B cell (primary cell): ENCODE measurements around the gene OTUD5. TPM values are rescaled to one million over a fixed set of nuclear protein-coding genes. Genes with fewer than 3 reads are reported as not detected.
A peak's percentile ranks its signal among the peaks of the same experiment; 100 is the strongest.

Experiments
- ATAC-seq: fragments of 200-7000 bp; cut with Tn5 transposase; one replicate; pipeline ENCODE4 v1.10.0; 2021; ENCODE audit warnings: low read depth, mild to moderate bottlenecking, moderate number of reproducible peaks, moderate library complexity
- CTCF ChIA-PET: fragments of 350-600 bp; sonication (Branson Sonifier 250); formaldehyde crosslinking; loops from one replicate; lab custom pipeline; 2021; ENCODE audit warnings: antibody characterized with exemption, inconsistent platforms; lab: Charles Lee
- POLR2A ChIA-PET: fragments of 350-600 bp; sonication (Branson Sonifier 250); formaldehyde crosslinking; loops from one replicate; lab custom pipeline; 2021; ENCODE audit warnings: antibody characterized with exemption; lab: Charles Lee
- DNase-seq: peaks from one replicate; pipeline ENCODE4 v3.0.0; 2013
- H2AFZ ChIP-seq: 2 replicates; pipeline ENCODE4 v1.6.1; 2012; ENCODE audit warnings: mild to moderate bottlenecking, low read depth, low read length; ENCODE audit not compliant: insufficient read depth, poor library complexity, severe bottlenecking
- H3K27ac ChIP-seq, 2 donors: 1 replicate in 1 of 2; 2 replicates in 1 of 2; pipeline ENCODE4 v1.5.1; 2012 to 2013; ENCODE audit warnings: low read length in 2 of 2, mild to moderate bottlenecking in 2 of 2, moderate library complexity in 1 of 2
- H3K27me3 ChIP-seq, 4 experiments: fragments of 200-600 bp in 1 of 4; sonication (generic) in 1 of 4; replicated peaks in 1 of 4; 1 replicate in 2 of 4; 2 replicates in 2 of 4; pipeline versions ENCODE4 v1.6.1 to v1.7.0; 2013 to 2016; ENCODE audit warnings: low read length in 3 of 4, mild to moderate bottlenecking in 2 of 4, mixed read lengths in 1 of 4, moderate library complexity in 1 of 4; ENCODE audit not compliant: insufficient read depth in 4 of 4, control insufficient read depth in 3 of 4; ENCODE audit errors: control extremely low read depth in 1 of 4
- H3K36me3 ChIP-seq, 2 experiments: replicated peaks in 1 of 2; 1 replicate in 1 of 2; 2 replicates in 1 of 2; pipeline versions ENCODE4 v1.6.1 to v1.7.1; 2013; ENCODE audit warnings: low read length in 1 of 2; ENCODE audit not compliant: insufficient read depth in 2 of 2, control insufficient read depth in 1 of 2; ENCODE audit errors: control extremely low read depth in 1 of 2, extremely low read depth in 1 of 2
- H3K4me1 ChIP-seq, 2 donors: fragments of 200-600 bp in 1 of 2; sonication (generic) in 1 of 2; 1 replicate in 1 of 2; 2 replicates in 1 of 2; pipeline versions ENCODE4 v1.5.1 to v1.6.1; 2013 to 2017; ENCODE audit warnings: low read length in 2 of 2; ENCODE audit not compliant: control insufficient read depth in 2 of 2, insufficient read depth in 2 of 2
- H3K4me2 ChIP-seq: replicated peaks from 2 replicates; pipeline ENCODE3; 2012; ENCODE audit warnings: mild to moderate bottlenecking, low read depth, low read length; ENCODE audit not compliant: poor library complexity, severe bottlenecking
- H3K4me3 ChIP-seq, 5 experiments: fragments of 200-600 bp in 1 of 5; sonication (generic) in 1 of 5; 1 replicate in 3 of 5; 2 replicates in 2 of 5; pipeline versions ENCODE4 v1.5.1 to v1.7.0; 2011 to 2016; ENCODE audit warnings: low read length in 4 of 5, mild to moderate bottlenecking in 4 of 5, low read depth in 2 of 5, control low read depth in 1 of 5, moderate library complexity in 1 of 5; ENCODE audit not compliant: insufficient read depth in 1 of 5; ENCODE audit errors: control extremely low read depth in 1 of 5, extremely low read depth in 1 of 5
- H3K79me2 ChIP-seq: fragments of 200-600 bp; sonication (generic); one replicate; pipeline ENCODE4 v1.6.0; 2016; ENCODE audit warnings: low read length; ENCODE audit not compliant: control insufficient read depth, insufficient read depth
- H3K9ac ChIP-seq: fragments of 200-600 bp; sonication (generic); 2 replicates; pipeline ENCODE4 v1.6.1; 2017; ENCODE audit warnings: mild to moderate bottlenecking, low read length, moderate library complexity
- H3K9me3 ChIP-seq, 3 donors: one replicate each; pipeline versions ENCODE4 v1.6.1 to v1.7.1; 2013; ENCODE audit warnings: low read length in 2 of 3; ENCODE audit not compliant: control insufficient read depth in 2 of 3, insufficient read depth in 1 of 3; ENCODE audit errors: control extremely low read depth in 1 of 3
- H4K20me1 ChIP-seq: 2 replicates; pipeline ENCODE4 v1.6.0; 2012; ENCODE audit warnings: mild to moderate bottlenecking, low read length; ENCODE audit not compliant: insufficient read depth, control insufficient read depth, poor library complexity, severe bottlenecking
- H3K27ac Mint-ChIP-seq: one replicate; pipeline ENCODE4 v1.8.0; 2021; ENCODE audit warnings: mixed read lengths
- H3K27me3 Mint-ChIP-seq: one replicate; pipeline ENCODE4 v1.8.0; 2021; ENCODE audit warnings: mixed read lengths
- H3K4me1 Mint-ChIP-seq: one replicate; pipeline ENCODE4 v1.8.0; 2021; ENCODE audit warnings: mixed read lengths
- H3K4me3 Mint-ChIP-seq: one replicate; pipeline ENCODE4 v1.8.0; 2021; ENCODE audit warnings: mixed read lengths
- H3K9me3 Mint-ChIP-seq: one replicate; pipeline ENCODE4 v1.8.0; 2022; ENCODE audit warnings: mixed read lengths; ENCODE audit not compliant: insufficient read depth
- CTCF ChIP-seq: fragments of 200-600 bp; IDR thresholded peaks from one replicate; pipeline ENCODE4 v1.8.0; 2022; ENCODE audit warnings: antibody characterized with exemption, mild to moderate bottlenecking
- EZH2 ChIP-seq: IDR thresholded peaks from 2 replicates; pipeline ENCODE4 v1.6.1; 2012; ENCODE audit warnings: borderline replicate concordance, low read depth, mild to moderate bottlenecking, moderate library complexity, low read length; ENCODE audit not compliant: insufficient read depth, poor library complexity, severe bottlenecking
- WGBS: methylation state at CpG from one replicate; pipeline ENCODE4 v1.1.5; 2013; ENCODE audit warnings: missing lambda C conversion rate; ENCODE audit not compliant: insufficient coverage; 5-methylcytosine and 5-hydroxymethylcytosine counted together
- intact Hi-C: fragments of 100-400 bp; cut with micrococcal nuclease; formaldehyde crosslinking; loops from one replicate; pipeline ENCODE4 v1.10.0; 2022
- polyA plus RNA-seq: library from polyadenylated mRNA; depleted of rRNA; stranded (reverse); fragments of >200 nt; gene quantifications from 2 replicates; pipeline ENCODE4 v1.2.3, GENCODE V29; 2012
- total RNA-seq, 2 donors: library from RNA; stranded (reverse); fragments of 120-200 nt in 1 of 2; gene quantifications; 1 replicate in 1 of 2; 2 replicates in 1 of 2; pipeline versions ENCODE4 v1.2.3 to v1.2.4, GENCODE V29; 2013 to 2022

Gene OTUD5
- total and polyA plus RNA-seq, 2 donors (not counting 1 experiment from before 2014, with no cell fraction given): 105 to 116 TPM

- TF ChIP-seq CTCF: peak; percentile 67
- TF ChIP-seq EZH2: no peak
- peaks cover 38% of the 10 kb centered on the region for H3K79me2 ChIP-seq
- peaks cover 82% of the 10 kb centered on the region for H3K4me1 Mint-ChIP-seq
- POLR2A ChIA-PET: interaction anchor here (0.5 to 5.6 kb wide), 13 partner anchors 10 to 398 kb away, joined by 3 to 101 read pairs (median 4); partner anchors contain the start of genes GRIPAP1, HDAC6, OTUD5 and PIM2
- H3K4me3 Mint-ChIP-seq: peak overlapping the region; percentile 84
- ATAC-seq: peak; percentile 58
- H3K36me3 ChIP-seq: peaks cover 0 to 21% of the 10 kb centered on the region in 2 experiments
- no peak overlapping the region for H2AFZ ChIP-seq
- peak overlapping the region in 4 of 5 experiments; percentile 33 to 57 (median 36) for H3K4me3 ChIP-seq
- WGBS: 0% methylated on average over 4 of the region's 9 CpGs
- peak overlapping the region; percentile 69 for H3K9ac ChIP-seq
- no peaks in the 10 kb centered on the region for H3K27me3 Mint-ChIP-seq
- peak overlapping the region; percentile 99 for H3K27ac Mint-ChIP-seq
- peaks cover 91 to 97% of the 10 kb centered on the region in 2 donors for H3K4me1 ChIP-seq
- intact Hi-C loops: loop anchor here (1.0 to 10.0 kb wide), 9 partner anchors 20 to 363 kb away; partner anchors contain the start of genes HDAC6, RBM3, TFE3 and WDR13
- H3K9me3 Mint-ChIP-seq: no peaks in the 10 kb centered on the region
- peak; percentile 90 for DNase-seq
- peak overlapping the region; percentile 77 for H3K4me2 ChIP-seq
- H3K27me3 ChIP-seq: no peaks in the 10 kb centered on the region
- CTCF ChIA-PET: interaction anchor here (0.7 to 3.7 kb wide), 14 partner anchors 9 to 289 kb away, joined by 3 to 30 read pairs (median 5); partner anchors contain the start of genes OTUD5, PIM2, PQBP1 and SLC35A2
- H3K9me3 ChIP-seq: no peaks in the 10 kb centered on the region
- H3K27ac ChIP-seq: peak overlapping the region; percentile 99
- H4K20me1 ChIP-seq: no peaks in the 10 kb centered on the region
These were observed 20.1 kb downstream of the OTUD5 start for GRCh38 chrX:48937054-48937907.
